Ishikawa (cell line): Measurements from ENCODE around the gene SEMA4C.

Experiments used
- EP300 ChIP-seq: IDR thresholded peaks from 2 replicates; pipeline ENCODE4 v1.6.1; 2012; ENCODE audit warnings: borderline replicate concordance
- MAX ChIP-seq: IDR thresholded peaks from 2 replicates; pipeline ENCODE4 v1.6.1; 2012
- RAD21 ChIP-seq: IDR thresholded peaks from 2 replicates; pipeline ENCODE4 v1.6.1; 2012; ENCODE audit warnings: low read depth
- REST ChIP-seq: IDR thresholded peaks from 2 replicates; pipeline ENCODE4 v1.6.1; 2012; ENCODE audit warnings: low read depth, mild to moderate bottlenecking

- TF ChIP-seq RAD21 (no peak), EP300 (no peak), MAX (no peak), REST (no peak)
Measured at GRCh38 chr2:96824079-96824870, 45.6 kb downstream of the SEMA4C start.
